HG03280 (cell line): ENCODE data around the gene TNFSF13B.
A peak's percentile ranks its signal among the peaks of the same experiment; 100 is the strongest.
"Not testable (repeated sequence)": the region's sequence is repeated elsewhere in the genome, so short reads cannot be mapped to it uniquely, and the experiment has no call there.

Experiments used
- ATAC-seq: cut with Tn5 transposase; IDR thresholded peaks from one replicate; pipeline ENCODE4 v1.9.1; 2021; ENCODE audit warnings: mild to moderate bottlenecking, moderate library complexity; ENCODE audit not compliant: unreplicated experiment

TNFSF13B gene, protein sequence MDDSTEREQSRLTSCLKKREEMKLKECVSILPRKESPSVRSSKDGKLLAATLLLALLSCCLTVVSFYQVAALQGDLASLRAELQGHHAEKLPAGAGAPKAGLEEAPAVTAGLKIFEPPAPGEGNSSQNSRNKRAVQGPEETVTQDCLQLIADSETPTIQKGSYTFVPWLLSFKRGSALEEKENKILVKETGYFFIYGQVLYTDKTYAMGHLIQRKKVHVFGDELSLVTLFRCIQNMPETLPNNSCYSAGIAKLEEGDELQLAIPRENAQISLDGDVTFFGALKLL

DNA sequence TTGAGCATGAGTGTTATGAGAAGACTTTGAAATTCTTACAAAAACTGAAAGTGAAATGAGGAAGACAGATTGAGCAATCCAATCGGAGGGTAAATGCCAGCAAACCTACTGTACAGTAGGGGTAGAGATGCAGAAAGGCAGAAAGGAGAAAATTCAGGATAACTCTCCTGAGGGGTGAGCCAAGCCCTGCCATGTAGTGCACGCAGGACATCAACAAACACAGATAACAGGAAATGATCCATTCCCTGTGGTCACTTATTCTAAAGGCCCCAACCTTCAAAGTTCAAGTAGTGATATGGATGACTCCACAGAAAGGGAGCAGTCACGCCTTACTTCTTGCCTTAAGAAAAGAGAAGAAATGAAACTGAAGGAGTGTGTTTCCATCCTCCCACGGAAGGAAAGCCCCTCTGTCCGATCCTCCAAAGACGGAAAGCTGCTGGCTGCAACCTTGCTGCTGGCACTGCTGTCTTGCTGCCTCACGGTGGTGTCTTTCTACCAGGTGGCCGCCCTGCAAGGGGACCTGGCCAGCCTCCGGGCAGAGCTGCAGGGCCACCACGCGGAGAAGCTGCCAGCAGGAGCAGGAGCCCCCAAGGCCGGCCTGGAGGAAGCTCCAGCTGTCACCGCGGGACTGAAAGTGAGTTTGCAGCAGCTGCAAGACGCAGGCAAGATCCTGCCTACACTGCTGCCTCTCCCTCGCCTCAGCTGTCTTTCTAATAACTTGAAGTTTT is at the start of gene TNFSF13B:
TSS of gene TNFSF13B (plus strand) at position 118 of the 728 bp plus-strand sequence. CDS start at position 296, 178 bp downstream.
- peak; percentile 70 for ATAC-seq

DNA sequence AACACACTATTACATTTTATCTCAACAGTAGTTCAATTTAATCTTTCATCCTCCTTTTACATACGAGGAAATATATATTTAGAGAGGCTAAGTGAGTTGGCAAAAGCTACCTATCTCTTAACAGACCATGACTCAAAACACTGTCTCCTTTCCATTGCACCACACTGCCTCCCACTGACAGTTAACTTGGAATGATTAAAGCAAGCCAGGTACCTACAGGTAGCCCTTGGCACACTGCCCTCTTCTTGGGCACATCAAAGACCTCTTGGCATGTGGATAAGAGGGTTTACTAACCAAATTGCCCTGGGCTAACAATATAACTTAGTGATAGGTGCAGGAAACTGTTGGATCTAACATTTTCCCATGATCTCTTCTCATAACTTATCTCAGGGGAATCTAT is 49.5 kb upstream of the TNFSF13B start:
- no peak for ATAC-seq

DNA sequence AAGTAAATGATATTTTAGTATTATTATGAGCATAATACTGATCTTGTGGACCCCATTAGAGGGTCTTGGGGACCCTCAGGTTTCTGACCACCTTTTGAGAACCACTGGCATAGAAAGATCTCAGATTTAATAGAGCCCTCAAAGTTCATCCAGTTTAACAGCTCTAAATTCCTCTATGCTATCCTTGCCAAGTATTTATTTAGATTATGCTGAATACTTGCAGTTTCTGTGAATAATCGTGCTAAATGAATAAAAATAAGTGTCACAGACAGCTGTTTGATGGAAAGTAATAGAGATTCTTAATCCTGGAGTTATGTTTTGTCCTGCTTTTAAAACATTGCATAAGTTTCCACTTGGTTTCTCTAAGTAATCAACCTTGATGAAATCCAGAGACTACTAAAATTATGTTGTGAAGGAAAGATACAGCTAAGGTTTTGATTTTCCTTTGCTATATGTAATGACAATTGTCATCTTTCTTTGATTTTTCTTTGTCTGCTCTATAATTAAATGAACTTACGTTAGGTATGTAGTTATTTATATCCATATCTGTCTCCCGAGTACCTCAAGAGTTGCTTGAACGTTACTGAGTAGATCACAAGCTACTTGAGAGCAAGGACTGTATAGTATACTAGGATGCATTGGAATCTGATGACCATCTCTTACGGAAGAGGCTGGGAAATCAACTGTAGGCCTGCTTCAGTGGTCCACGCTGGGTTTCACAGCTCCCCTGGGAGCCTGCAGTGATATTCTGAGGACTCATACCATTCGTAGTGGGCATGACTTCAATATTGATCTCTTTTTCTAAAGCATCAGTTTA is 45.6 kb upstream of the TNFSF13B start:
- no peak for ATAC-seq

DNA sequence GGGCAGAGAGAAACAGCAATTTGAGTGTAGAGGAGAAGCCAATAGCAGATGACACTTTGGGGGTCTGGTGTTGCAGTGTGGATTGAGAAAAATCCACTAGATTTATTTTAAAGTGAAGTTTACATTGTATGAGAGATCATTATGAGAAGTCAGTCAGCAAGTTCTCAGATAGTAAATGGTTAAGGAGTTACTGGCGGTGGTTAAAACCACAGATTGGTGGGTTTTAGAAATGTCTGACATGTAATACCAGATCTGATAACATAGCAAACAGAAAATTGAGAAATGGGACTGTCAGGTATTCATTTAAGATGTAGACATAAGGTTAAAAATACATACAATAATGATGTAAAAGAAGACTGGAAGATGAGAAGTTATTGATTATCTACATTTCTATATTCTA is 44.1 kb upstream of the TNFSF13B start:
- ATAC-seq: no peak

DNA sequence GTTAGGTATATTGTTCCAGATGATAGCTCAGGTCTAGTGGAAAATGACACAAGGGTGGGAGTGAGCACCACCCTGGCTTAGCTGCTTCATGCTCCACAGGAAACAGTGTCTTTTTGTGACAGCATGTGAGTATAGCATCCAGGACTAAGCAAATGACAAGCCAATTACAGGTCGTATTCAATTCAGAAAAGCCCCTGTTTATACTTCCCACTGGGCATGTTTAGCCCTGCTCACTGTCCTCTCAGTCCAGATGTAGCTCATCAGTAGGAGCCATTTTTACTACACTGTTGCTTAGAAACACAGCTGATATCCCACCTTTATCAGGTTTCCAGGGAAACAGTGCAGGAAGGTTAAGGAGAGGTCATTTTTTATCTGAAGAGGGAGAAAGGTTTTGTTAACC is 43.3 kb upstream of the TNFSF13B start:
- no peak for ATAC-seq

DNA sequence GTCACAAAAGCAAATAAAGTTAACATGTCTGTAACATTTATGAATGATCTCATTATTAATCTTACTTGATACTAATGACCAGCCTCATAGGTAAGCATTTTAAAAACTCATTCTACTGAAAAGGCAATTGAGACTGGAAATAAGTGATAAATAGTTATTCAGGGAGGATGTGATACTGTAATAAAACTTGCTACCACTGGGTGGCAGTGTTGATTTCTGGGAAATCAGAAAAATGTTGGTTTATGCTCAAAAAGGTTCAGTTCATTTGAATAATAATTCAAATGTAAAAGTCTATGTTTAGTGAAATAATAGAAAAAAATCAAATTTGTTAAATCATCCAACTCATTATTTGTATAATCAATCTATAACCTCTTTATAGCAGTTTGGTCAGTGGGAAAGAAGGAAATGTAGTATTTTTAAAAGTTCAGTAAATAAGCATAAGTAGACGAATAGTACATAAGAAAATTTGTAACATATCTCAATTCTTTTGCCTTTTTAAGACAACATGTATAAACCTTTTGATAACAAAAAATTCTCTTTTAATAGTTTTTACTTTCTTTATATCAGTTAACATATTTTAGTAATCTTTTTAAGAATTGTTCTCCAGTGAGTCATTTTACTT is 41.8 kb upstream of the TNFSF13B start:
- no peak for ATAC-seq

DNA sequence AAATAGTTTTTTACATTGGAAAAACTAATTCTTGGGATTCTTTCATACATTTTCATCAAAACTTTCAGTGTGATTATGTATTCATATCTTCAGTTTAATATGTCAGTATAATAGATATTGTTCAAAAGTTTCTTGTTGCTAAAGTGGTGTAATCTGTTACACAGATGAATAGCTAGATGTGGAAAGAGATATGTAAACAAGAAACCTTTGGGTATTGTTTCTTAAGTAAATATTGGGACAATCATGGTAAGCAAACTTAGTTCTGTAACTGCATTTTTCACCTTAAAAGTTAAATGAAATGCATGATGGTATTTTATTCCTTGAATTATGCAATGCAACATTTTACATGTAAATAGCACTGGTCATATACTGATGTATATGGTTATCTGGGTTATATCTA is 39.1 kb upstream of the TNFSF13B start:
- ATAC-seq: no peak

DNA sequence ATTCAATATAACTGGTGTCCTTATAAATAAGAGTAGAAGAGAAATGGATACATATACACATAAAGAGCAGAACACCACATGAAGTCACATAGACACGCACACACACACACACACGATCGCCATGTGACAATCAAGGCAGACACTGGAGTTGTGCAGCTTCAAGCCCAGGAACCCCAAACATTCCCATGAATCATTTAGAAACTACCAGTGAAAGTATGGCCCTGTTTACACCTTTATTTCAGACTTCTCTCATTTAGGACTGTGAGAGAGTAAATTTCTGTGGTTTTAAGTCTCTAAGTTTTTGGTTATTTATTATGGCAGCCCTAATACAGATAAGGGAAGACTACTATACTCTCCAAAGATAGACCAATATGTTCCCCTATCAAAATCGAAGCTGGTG is 20.4 kb upstream of the TNFSF13B start:
- no peak for ATAC-seq

DNA sequence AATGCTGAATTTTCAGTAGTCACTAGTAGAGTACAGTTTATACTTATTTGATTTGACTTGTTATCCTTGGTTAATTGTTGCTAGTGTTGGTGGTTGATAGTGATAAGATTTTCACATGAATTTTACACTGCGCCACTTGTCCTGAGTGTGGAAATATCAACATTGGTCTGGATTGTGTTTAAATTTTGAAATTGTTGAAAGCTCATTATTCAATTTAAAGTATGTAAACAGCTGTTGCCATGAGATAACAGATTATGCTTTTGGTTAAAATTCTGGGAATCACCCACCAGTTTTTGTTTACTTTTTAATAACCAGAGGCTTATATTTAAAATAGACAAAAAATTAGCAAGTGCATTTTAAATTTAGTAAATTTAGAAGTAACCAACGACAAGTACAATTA is 12.3 kb upstream of the TNFSF13B start:
- ATAC-seq: no peak

DNA sequence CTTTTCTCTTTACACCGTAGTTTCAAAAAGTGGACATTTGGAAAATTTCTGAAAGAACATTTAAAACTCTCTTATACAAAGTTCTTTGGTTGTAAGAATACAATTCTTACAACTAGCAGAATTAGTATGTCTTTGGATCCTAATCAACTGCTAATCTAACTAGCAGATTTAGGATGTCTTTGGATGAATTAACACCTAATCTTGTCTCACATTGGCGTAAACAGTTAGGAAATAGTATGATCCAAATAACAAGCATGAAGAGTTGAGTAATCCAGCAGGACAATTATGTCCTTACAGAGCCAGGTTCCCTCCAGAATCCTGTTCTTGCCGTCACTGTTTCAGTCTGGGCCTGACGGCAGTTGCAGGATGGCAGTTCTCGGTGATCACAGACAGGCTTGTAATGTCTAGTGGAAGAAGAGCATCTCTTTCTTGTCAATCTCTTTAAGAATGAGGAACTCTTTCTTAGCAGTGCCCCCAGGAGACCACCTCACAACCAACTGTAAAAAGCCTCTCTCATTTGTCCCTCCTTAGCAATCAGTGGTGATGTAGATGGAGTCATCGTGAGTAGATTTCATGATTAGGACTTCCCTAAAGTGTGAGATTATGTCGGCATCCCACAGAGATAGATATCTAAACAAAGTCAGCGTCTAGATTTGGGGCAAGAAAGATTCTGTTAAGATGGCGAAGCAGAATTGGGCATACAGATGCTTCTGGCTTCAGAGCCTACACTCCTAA is 5.7 kb upstream of the TNFSF13B start:
- no peak for ATAC-seq

DNA sequence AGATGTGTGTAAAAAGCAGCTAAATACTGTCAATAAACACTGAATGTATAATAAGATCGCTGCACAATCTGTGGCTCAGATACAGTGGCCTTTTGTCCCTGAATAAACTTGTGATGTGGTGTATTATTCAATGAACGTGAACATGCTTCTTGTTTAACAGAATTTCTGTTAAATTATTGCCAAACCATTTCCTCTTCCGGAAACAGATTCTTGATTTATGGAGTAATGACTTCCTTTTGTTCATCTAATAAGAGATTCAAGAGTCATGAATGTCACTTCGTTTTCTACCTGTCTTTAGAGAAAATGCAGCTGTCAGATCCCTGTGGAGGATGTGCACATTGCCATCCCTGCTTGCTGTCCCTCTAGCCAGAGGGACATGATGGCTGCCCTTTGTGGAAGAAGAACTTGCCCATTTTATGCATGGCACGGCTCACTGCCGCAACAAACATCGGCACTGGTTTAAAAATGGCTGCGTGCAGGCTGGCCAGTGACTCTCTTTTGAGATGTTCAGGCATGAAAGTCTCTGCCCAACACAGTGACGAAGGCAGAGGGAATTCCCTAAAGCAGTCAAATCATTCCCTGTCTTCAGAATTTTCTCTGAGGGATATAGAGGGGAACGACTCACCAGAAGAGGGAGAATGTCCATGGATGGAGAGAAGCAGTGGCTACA is 3.1 kb upstream of the TNFSF13B start:
- no peak for ATAC-seq

DNA sequence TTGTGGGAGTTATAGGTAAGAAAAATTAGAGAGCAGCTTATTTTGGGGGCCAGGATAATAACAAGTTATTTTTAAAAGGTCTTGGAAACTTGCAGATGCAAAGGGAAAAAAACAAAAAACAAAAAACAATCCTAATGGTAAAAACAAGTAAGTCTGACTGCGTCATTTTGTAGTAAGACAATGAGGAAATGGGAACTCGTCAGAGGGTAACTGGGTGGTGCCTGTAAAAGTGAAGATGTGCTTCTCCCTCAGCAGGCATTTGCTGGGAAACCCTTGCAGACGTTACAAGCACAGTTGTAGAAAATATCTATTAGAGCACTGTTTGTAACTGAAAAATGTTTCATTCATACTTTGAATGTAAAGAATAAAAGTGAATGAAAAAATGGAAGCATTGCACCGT is 2.2 kb upstream of the TNFSF13B start:
- ATAC-seq: no peak

DNA sequence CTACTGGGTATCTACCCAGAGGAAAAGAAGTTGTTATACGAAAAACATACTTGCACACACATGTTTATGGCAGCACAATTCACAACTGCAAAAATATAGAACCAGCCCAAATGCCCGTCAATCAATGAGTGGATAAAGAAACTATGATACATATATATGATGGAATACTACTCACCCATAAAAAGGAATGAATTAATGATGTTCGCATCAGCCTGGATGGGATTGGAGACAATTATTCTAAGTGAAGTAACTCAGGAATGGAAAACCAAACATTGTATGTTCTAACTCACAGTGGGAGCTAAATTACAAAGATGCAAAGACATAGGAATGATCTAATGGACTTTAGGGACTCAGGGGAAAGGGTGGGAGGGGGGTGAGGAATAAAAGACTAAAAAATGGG is 1.7 kb upstream of the TNFSF13B start:
- not testable (repeated sequence) for ATAC-seq

DNA sequence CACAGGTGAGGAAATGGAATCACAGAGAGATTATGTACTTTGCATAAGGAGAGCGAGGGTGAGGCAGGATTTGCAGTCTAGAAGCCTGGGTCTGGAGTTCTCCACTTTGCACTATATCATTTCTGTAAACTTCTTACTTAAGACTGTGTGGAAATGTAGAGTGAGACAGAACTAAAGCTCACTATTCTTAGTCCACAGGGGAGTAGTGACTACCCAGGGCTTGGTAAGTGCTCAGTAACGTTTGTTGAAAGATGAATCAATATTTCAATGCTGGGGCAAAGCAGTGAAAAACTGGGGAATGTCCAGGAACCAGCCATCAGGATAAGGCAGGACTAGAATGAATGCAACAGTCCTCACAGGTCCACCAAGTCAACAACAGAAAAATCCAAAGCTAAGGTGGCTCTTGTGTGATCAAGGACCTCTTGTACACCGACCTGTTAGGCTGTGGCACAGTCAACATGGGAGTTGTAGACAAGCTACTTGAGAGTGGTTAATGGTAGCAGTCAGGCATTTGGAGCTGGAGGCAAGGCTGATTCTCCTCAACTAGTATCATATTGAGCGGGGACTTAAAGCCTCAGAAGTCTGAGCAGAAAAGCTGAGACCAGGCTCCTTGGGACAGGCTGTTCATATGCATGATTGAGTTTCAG is 929 bp upstream of the TNFSF13B start:
- no peak for ATAC-seq

DNA sequence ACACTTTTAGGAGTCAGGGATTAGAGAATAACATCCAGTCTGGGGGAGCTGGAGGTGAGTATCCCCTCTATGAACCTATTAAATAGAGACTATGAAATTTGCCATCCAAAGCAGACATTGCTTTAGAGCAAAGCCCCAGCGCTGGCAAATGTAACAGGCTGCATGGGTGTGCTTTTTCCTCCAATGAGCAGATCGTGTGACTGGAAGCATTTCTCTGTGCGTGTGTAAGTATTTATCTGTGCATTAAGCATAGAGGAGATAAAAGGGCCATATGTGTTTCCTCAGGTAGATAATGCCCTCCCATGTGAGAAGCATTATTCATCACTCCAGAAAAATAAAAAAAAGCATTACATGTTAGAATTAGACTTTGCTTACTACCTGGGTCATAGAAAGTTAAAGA is 924 bp downstream of the TNFSF13B start:
- no peak for ATAC-seq

DNA sequence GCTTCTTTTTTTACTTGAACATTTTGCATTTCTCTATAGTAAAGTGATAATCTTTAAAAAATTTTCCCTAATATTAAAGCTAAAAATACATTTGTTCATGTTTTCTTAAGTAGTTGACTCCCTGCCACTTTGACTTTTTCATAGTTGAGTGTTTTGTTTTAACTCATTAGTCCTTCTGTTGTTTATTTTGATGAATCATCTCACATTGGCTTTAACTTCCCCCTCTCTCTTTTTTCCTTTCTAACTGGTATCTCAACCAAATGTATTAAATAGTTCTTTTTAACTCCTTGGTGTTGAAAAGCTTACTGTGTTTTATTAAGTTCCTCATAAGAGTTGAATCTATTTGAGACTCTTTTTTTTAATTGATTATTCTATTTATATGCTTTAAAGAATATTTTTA is 2.8 kb downstream of the TNFSF13B start:
- ATAC-seq: no peak

DNA sequence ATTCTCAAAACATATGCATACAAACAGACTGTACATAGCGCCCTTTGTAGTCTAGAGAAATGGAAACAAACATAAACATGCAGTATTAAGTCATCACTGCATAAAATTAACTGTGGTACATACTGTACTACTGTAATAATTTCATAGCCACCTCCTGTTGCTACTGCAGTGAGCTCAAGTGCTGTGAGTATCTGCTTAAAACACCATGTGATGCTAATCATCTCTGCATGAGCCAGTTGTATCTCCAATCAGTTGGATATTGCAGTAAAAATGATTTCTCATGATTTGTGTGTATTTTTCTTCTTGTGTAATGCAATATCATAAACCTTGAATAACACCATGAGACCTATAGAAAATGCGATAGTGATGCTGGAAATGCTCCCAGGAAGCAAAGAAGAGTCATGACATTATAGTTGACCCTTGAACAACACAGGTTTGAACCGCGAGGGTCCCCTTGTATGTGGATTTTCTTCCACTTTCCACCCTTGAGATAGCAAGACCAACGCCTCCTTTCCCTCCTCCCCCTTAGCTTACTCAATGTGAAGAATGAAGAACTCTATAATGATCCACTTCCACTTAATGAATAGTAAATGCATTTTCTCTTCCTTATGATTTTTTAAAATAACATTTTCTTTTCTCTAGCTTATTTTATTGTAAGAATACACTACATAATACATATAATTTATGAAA is 4.1 kb downstream of the TNFSF13B start:
- no peak for ATAC-seq

DNA sequence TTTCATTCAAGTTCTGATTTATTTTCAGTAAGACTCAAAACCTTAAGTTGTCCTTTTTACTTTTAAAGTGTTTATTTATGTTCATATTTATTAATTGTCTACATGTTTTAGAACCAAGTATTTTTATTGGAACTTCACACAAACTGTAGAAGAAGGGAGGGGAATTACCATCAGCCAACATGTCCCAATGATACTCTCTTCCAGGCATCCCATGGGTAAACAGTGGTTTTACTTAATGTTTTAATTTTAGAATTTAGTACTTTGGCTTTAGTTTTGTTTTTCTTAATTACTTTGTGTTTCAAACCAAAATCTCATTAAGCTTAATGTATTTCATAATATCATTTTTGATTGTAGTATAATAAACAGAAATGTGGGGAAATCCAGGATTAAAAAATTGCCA is 5.2 kb downstream of the TNFSF13B start:
- no peak for ATAC-seq

DNA sequence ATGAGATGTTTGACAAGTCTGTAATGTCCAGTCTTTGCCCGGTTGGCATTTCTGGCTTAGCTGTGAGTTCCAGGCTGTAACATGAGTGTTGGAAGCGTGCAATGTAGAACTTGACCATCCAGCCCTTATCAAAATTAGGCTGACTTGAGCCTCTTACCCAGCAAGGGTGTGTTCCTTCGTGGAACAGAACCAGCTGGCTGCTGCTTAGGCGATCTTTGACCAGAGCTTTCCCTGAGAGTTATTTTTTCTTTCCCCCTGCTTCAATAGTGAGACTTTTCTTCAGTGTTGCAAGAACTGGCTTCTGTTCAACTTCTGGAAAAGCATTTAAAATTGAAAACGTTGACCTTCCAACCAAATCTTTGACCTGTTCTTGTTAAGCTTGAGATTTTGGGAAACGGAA is 6.5 kb downstream of the TNFSF13B start:
- ATAC-seq: no peak
